H9 (cell line): ENCODE data around the gene CDCA3. TPM values are rescaled to one million over a fixed set of nuclear protein-coding genes. Genes with fewer than 3 reads are reported as not detected.

Experiments
- DNase-seq: peaks from one replicate; pipeline ENCODE4 v3.0.0-alpha.2; 2017
- H2AFZ ChIP-seq: one replicate; pipeline ENCODE4 v1.6.1; 2013; ENCODE audit warnings: mild to moderate bottlenecking, low read length, control low read depth, moderate library complexity
- H2AK5ac ChIP-seq: 2 replicates; pipeline ENCODE4 v1.6.1; 2013; ENCODE audit warnings: low read length, control low read depth, mixed read lengths; ENCODE audit not compliant: insufficient read length
- H2BK120ac ChIP-seq: one replicate; pipeline ENCODE4 v1.6.1; 2013; ENCODE audit warnings: low read depth, mild to moderate bottlenecking, low read length, control low read depth, inconsistent platforms; ENCODE audit not compliant: poor library complexity, severe bottlenecking
- H2BK12ac ChIP-seq: 2 replicates; pipeline ENCODE4 v1.6.1; 2013; ENCODE audit warnings: low read length, control low read depth, mixed read lengths, low read depth; ENCODE audit not compliant: insufficient read length
- H2BK15ac ChIP-seq: 2 replicates; pipeline ENCODE4 v1.6.1; 2013; ENCODE audit warnings: low read depth, low read length, control low read depth
- H2BK20ac ChIP-seq: one replicate; pipeline ENCODE4 v1.6.1; 2013; ENCODE audit warnings: low read depth, mild to moderate bottlenecking, low read length, control low read depth, inconsistent platforms; ENCODE audit not compliant: poor library complexity, severe bottlenecking
- H2BK5ac ChIP-seq: 2 replicates; pipeline ENCODE4 v1.6.1; 2013; ENCODE audit warnings: low read length, control low read depth, mixed read lengths; ENCODE audit not compliant: insufficient read length
- H3K14ac ChIP-seq: 2 replicates; pipeline ENCODE4 v1.6.1; 2013; ENCODE audit warnings: low read length, control low read depth; ENCODE audit not compliant: insufficient read depth
- H3K18ac ChIP-seq: 2 replicates; pipeline ENCODE4 v1.6.1; 2013; ENCODE audit warnings: low read depth, mild to moderate bottlenecking, mixed read lengths, low read length, control low read depth; ENCODE audit not compliant: insufficient read length
- H3K23ac ChIP-seq: 2 replicates; pipeline ENCODE4 v1.6.1; 2013; ENCODE audit warnings: low read length, control low read depth, mixed read lengths, low read depth; ENCODE audit not compliant: insufficient read length
- H3K23me2 ChIP-seq: 2 replicates; pipeline ENCODE4 v1.6.1; 2013; ENCODE audit warnings: low read depth, mild to moderate bottlenecking, mixed read lengths, low read length, control low read depth; ENCODE audit not compliant: insufficient read length, poor library complexity, severe bottlenecking
- H3K27ac ChIP-seq: 2 replicates; pipeline ENCODE4 v1.5.1; 2013; ENCODE audit warnings: low read length, control low read depth, mixed read lengths, low read depth; ENCODE audit not compliant: insufficient read length
- H3K27me3 ChIP-seq: 2 replicates; pipeline ENCODE4 v1.6.1; 2013; ENCODE audit warnings: low read length, control low read depth, inconsistent platforms; ENCODE audit not compliant: insufficient read depth
- H3K4ac ChIP-seq: 2 replicates; pipeline ENCODE4 v1.6.1; 2013; ENCODE audit warnings: low read depth, mild to moderate bottlenecking, control low read depth, inconsistent platforms, low read length, moderate library complexity
- H3K4me1 ChIP-seq: 2 replicates; pipeline ENCODE4 v1.6.1; 2013; ENCODE audit warnings: low read length, control low read depth, inconsistent platforms; ENCODE audit not compliant: insufficient read depth
- H3K4me2 ChIP-seq: 2 replicates; pipeline ENCODE4 v1.6.1; 2013; ENCODE audit warnings: low read length, control low read depth, mixed read lengths; ENCODE audit not compliant: insufficient read length, insufficient read depth
- H3K56ac ChIP-seq: 2 replicates; pipeline ENCODE4 v1.6.1; 2013; ENCODE audit warnings: low read depth, mild to moderate bottlenecking, mixed read lengths, low read length, control low read depth; ENCODE audit not compliant: insufficient read length
- H3K79me1 ChIP-seq: 2 replicates; pipeline ENCODE4 v1.6.1; 2013; ENCODE audit warnings: low read depth, mild to moderate bottlenecking, moderate library complexity, low read length, control low read depth, inconsistent platforms; ENCODE audit not compliant: insufficient read depth, poor library complexity, severe bottlenecking
- H3K79me2 ChIP-seq: 2 replicates; pipeline ENCODE4 v1.6.1; 2013; ENCODE audit warnings: low read length, control low read depth, inconsistent platforms; ENCODE audit not compliant: insufficient read depth
- H3K9ac ChIP-seq: 2 replicates; pipeline ENCODE4 v1.6.1; 2013; ENCODE audit warnings: low read length, control low read depth, mixed read lengths; ENCODE audit not compliant: insufficient read length; ENCODE audit errors: extremely low read depth
- H3K9me3 ChIP-seq: one replicate; pipeline ENCODE4 v1.6.1; 2013; ENCODE audit warnings: low read depth, low read length, inconsistent platforms; ENCODE audit not compliant: control insufficient read depth
- H3T11ph ChIP-seq: one replicate; pipeline ENCODE4 v1.6.1; 2013; ENCODE audit warnings: mild to moderate bottlenecking, low read length, control low read depth, inconsistent platforms
- H4K20me1 ChIP-seq: one replicate; pipeline ENCODE4 v1.6.1; 2013; ENCODE audit not compliant: control insufficient read depth, insufficient read length, insufficient read depth
- H4K5ac ChIP-seq: 2 replicates; pipeline ENCODE4 v1.6.1; 2013; ENCODE audit warnings: low read depth, mild to moderate bottlenecking, mixed read lengths, low read length, control low read depth; ENCODE audit not compliant: insufficient read length
- H4K8ac ChIP-seq: replicated peaks from 2 replicates; pipeline ENCODE4 v1.6.1; 2013; ENCODE audit warnings: low read length, control low read depth, mixed read lengths, low read depth; ENCODE audit not compliant: insufficient read length
- H4K91ac ChIP-seq: 2 replicates; pipeline ENCODE4 v1.6.1; 2013; ENCODE audit warnings: low read depth, mild to moderate bottlenecking, moderate library complexity, mixed read lengths, low read length, control low read depth; ENCODE audit not compliant: insufficient read length
- H3K27ac Mint-ChIP-seq, 3 experiments: 2 replicates in 2 of 3; 3 replicates in 1 of 3; pipeline ENCODE4 v1.8.0; 2020 to 2021; ENCODE audit warnings: mixed read lengths in 3 of 3, mild to moderate bottlenecking in 1 of 3, moderate library complexity in 1 of 3
- H3K27me3 Mint-ChIP-seq: 2 replicates; pipeline ENCODE4 v1.8.0; 2021; ENCODE audit warnings: low read depth, mild to moderate bottlenecking, moderate library complexity, mixed read lengths
- H3K36me3 Mint-ChIP-seq, 3 experiments: 2 replicates in 2 of 3; 3 replicates in 1 of 3; pipeline ENCODE4 v1.8.0; 2020 to 2021; ENCODE audit warnings: low read depth in 3 of 3, mixed read lengths in 3 of 3; ENCODE audit not compliant: insufficient read depth in 1 of 3
- H3K4me1 Mint-ChIP-seq, 2 experiments: 2 replicates each; pipeline ENCODE4 v1.8.0; 2020; ENCODE audit warnings: mixed read lengths in 2 of 2
- H3K4me3 Mint-ChIP-seq, 2 experiments: 2 replicates in 1 of 2; 3 replicates in 1 of 2; pipeline ENCODE4 v1.8.0; 2020 to 2021; ENCODE audit warnings: mild to moderate bottlenecking in 2 of 2, mixed read lengths in 2 of 2, moderate library complexity in 1 of 2
- H3K9me3 Mint-ChIP-seq, 2 experiments: 2 replicates in 1 of 2; 3 replicates in 1 of 2; pipeline ENCODE4 v1.8.0; 2020; ENCODE audit warnings: mild to moderate bottlenecking in 2 of 2, mixed read lengths in 2 of 2, moderate library complexity in 1 of 2
- WGBS: extraction: QIAGEN DNeasy Blood & Tissue Kit; methylation state at CpG from one replicate; pipeline ENCODE4 v1.1.7; 2013; ENCODE audit warnings: missing lambda C conversion rate, low lambda C conversion rate, mixed read lengths; ENCODE audit not compliant: insufficient read length; ENCODE audit errors: extremely low coverage; 5-methylcytosine and 5-hydroxymethylcytosine counted together
- total RNA-seq: library from RNA; stranded (reverse); gene quantifications from 2 replicates; pipeline ENCODE4 v1.2.1, GENCODE V29; 2021
- TF ChIP-seq, protein P1 (sequence below): fragments of 200-600 bp; sonication (generic); conservative IDR thresholded peaks from 3 replicates; pipeline ENCODE4 v1.8.0; 2021; ENCODE audit warnings: antibody characterized with exemption, mild to moderate bottlenecking

CDCA3 gene
- total RNA-seq, 1 experiment from 2014 or later, result 45.1 TPM

- Histone ChIP-seq H3K18ac (peak within 1 kb of the TSS; percentile 74), H4K8ac (no peak within 1 kb of the TSS), H2BK120ac (no peak within 1 kb of the TSS), H3K23me2 (peaks cover 14% of the 10 kb centered on the region), H3K4me2 (peak within 1 kb of the TSS; percentile 80), H3K79me2 (peaks cover 2% of the 10 kb centered on the region; the same call in 1 of the 2 replicates), H3K9ac (peak within 1 kb of the TSS; percentile 72), H3K4ac (no peak within 1 kb of the TSS), H4K20me1 (peaks cover 6% of the 10 kb centered on the region), H2BK20ac (no peak within 1 kb of the TSS), H3K79me1 (no peaks in the 10 kb centered on the region), H3K23ac (no peak within 1 kb of the TSS), H2BK15ac (no peak within 1 kb of the TSS), H3K27ac (no peak within 1 kb of the TSS), H4K91ac (no peak within 1 kb of the TSS), H2AK5ac (no peak within 1 kb of the TSS), H3K4me1 (peaks cover 3% of the 10 kb centered on the region; the same call in 1 of the 2 replicates), H2BK12ac (no peak within 1 kb of the TSS), H3K56ac (no peak within 1 kb of the TSS), H2AFZ (no peak within 1 kb of the TSS), H4K5ac (no peak within 1 kb of the TSS), H3K27me3 (no peaks in the 10 kb centered on the region), H3K9me3 (no peaks in the 10 kb centered on the region), H3K14ac (peak within 1 kb of the TSS; percentile 82), H3T11ph (no peak within 1 kb of the TSS), H2BK5ac (no peak within 1 kb of the TSS)
- peak within 1 kb of the TSS; percentile 97 to 98 (median 97) for H3K27ac Mint-ChIP-seq
- no peaks in the 10 kb centered on the region for H3K9me3 Mint-ChIP-seq
- peaks cover 28 to 37% (median 36%) of the 10 kb centered on the region in 3 experiments for H3K36me3 Mint-ChIP-seq
- TF ChIP-seq, protein P1, sequence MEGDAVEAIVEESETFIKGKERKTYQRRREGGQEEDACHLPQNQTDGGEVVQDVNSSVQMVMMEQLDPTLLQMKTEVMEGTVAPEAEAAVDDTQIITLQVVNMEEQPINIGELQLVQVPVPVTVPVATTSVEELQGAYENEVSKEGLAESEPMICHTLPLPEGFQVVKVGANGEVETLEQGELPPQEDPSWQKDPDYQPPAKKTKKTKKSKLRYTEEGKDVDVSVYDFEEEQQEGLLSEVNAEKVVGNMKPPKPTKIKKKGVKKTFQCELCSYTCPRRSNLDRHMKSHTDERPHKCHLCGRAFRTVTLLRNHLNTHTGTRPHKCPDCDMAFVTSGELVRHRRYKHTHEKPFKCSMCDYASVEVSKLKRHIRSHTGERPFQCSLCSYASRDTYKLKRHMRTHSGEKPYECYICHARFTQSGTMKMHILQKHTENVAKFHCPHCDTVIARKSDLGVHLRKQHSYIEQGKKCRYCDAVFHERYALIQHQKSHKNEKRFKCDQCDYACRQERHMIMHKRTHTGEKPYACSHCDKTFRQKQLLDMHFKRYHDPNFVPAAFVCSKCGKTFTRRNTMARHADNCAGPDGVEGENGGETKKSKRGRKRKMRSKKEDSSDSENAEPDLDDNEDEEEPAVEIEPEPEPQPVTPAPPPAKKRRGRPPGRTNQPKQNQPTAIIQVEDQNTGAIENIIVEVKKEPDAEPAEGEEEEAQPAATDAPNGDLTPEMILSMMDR, result peak; percentile 10; the same call in 2 of the 3 replicates
- H3K4me3 Mint-ChIP-seq, result peak within 1 kb of the TSS; percentile 97 to 99
- WGBS, result no CpG with 5 or more reads among the region's 60 CpGs
- DNase-seq, result peak; percentile 73
- peaks cover 31 to 47% of the 10 kb centered on the region in 2 experiments for H3K4me1 Mint-ChIP-seq
- H3K27me3 Mint-ChIP-seq, result peaks cover 22% of the 10 kb centered on the region
Measured at GRCh38 chr12:6827982-6828780, 22.9 kb downstream of the CDCA3 start, which contains the start of gene P3H3. TSS of gene P3H3 (plus strand) at chr12:6828407. CDS start at chr12:6828441, 34 bp downstream.
